Chondrocyte (in vitro differentiated cells): ENCODE measurements around the gene PIGK. TPM values are rescaled to one million over a fixed set of nuclear protein-coding genes. Genes with fewer than 3 reads are reported as not detected.

Source experiments
- DNase-seq: peaks from one replicate; pipeline ENCODE4 v3.0.0; 2021; ENCODE audit warnings: mixed read lengths, low spot score
- H3K27ac Mint-ChIP-seq: one replicate; pipeline ENCODE4 v1.8.0; 2021; ENCODE audit warnings: mild to moderate bottlenecking, moderate library complexity, mixed read lengths; ENCODE audit not compliant: unreplicated experiment
- H3K27me3 Mint-ChIP-seq: 2 replicates; pipeline ENCODE4 v1.8.0; 2021; ENCODE audit warnings: low read depth, mixed read lengths
- H3K36me3 Mint-ChIP-seq: 2 replicates; pipeline ENCODE4 v1.8.0; 2021; ENCODE audit warnings: low read depth, mixed read lengths
- H3K4me1 Mint-ChIP-seq: 2 replicates; pipeline ENCODE4 v1.8.0; 2021; ENCODE audit warnings: low read depth, mild to moderate bottlenecking, mixed read lengths
- H3K4me3 Mint-ChIP-seq: one replicate; pipeline ENCODE4 v1.8.0; 2021; ENCODE audit warnings: mild to moderate bottlenecking, moderate library complexity, mixed read lengths; ENCODE audit not compliant: unreplicated experiment
- H3K9me3 Mint-ChIP-seq: 2 replicates; pipeline ENCODE4 v1.8.0; 2021; ENCODE audit warnings: low read depth, mixed read lengths
- CTCF ChIP-seq: fragments of 200-600 bp; sonication (generic); IDR thresholded peaks from 2 replicates; pipeline ENCODE4 v1.5.0; 2021; ENCODE audit warnings: antibody characterized with exemption, mild to moderate bottlenecking, moderate library complexity
- total RNA-seq: library from RNA; stranded (reverse); gene quantifications from 3 replicates; pipeline ENCODE4 v1.2.1, GENCODE V29; 2021

PIGK gene
- total RNA-seq, 1 donor from 2014 or later: 41.5 TPM

- no peaks in the 10 kb centered on the region for H3K27me3 Mint-ChIP-seq
- no peak for DNase-seq
- no peak overlapping the region for H3K4me3 Mint-ChIP-seq
- peaks cover 20% of the 10 kb centered on the region for H3K36me3 Mint-ChIP-seq
- peaks cover 63% of the 10 kb centered on the region for H3K9me3 Mint-ChIP-seq
- TF ChIP-seq CTCF: no peak
- no peak overlapping the region for H3K27ac Mint-ChIP-seq
- peaks cover 8% of the 10 kb centered on the region for H3K4me1 Mint-ChIP-seq
These were observed 30.9 kb upstream of the PIGK start for GRCh38 chr1:77250126-77250525.

GRCh38 chr1:77245830-77246229 lies 26.6 kb upstream of the PIGK start:
- DNase-seq: no peak
- H3K27me3 Mint-ChIP-seq: no peaks in the 10 kb centered on the region

GRCh38 chr1:77239311-77239710 lies 20.1 kb upstream of the PIGK start:
- Mint-ChIP-seq H3K27ac (no peak overlapping the region), H3K4me3 (no peak overlapping the region), H3K9me3 (peaks cover 6% of the 10 kb centered on the region), H3K36me3 (peaks cover 2% of the 10 kb centered on the region), H3K27me3 (no peaks in the 10 kb centered on the region), H3K4me1 (no peaks in the 10 kb centered on the region)
- DNase-seq: no peak
- TF ChIP-seq CTCF: no peak

More at GRCh38 chr1:77245830-77246229, 26.6 kb upstream of the PIGK start:
- H3K27ac Mint-ChIP-seq: peak overlapping the region; percentile 4
- no peak for TF ChIP-seq CTCF
- peaks cover 32% of the 10 kb centered on the region for H3K9me3 Mint-ChIP-seq
- H3K36me3 Mint-ChIP-seq: peaks cover 11% of the 10 kb centered on the region
- no peak overlapping the region for H3K4me3 Mint-ChIP-seq
- H3K4me1 Mint-ChIP-seq: peaks cover 8% of the 10 kb centered on the region

GRCh38 chr1:77238462-77238861 lies 19.2 kb upstream of the PIGK start:
- Mint-ChIP-seq H3K36me3 (peaks cover 2% of the 10 kb centered on the region), H3K27ac (no peak overlapping the region), H3K9me3 (peaks cover 6% of the 10 kb centered on the region), H3K27me3 (no peaks in the 10 kb centered on the region), H3K4me1 (no peaks in the 10 kb centered on the region), H3K4me3 (no peak overlapping the region)
- DNase-seq: no peak
- TF ChIP-seq CTCF: no peak

GRCh38 chr1:77234943-77235342 lies 15.7 kb upstream of the PIGK start:
- Mint-ChIP-seq H3K27me3 (no peaks in the 10 kb centered on the region), H3K27ac (no peak overlapping the region), H3K9me3 (peaks cover 8% of the 10 kb centered on the region), H3K36me3 (peaks cover 2% of the 10 kb centered on the region), H3K4me3 (no peak overlapping the region), H3K4me1 (peaks cover 8% of the 10 kb centered on the region)
- no peak for TF ChIP-seq CTCF
- no peak for DNase-seq
